GM23248 (cell line): ENCODE data around the gene RNASE7. TPM values are rescaled to one million over a fixed set of nuclear protein-coding genes. Genes with fewer than 3 reads are reported as not detected.

ENCODE experiments used
- DNase-seq: peaks from one replicate; pipeline ENCODE4 v3.0.0-alpha.2; 2015
- H2AFZ ChIP-seq: fragments of 200-600 bp; sonication (generic); 2 replicates; pipeline ENCODE4 v1.6.1; 2016; ENCODE audit warnings: antibody characterized with exemption
- H3F3A ChIP-seq: fragments of 200-600 bp; sonication (generic); 2 replicates; pipeline ENCODE4 v1.6.1; 2016; ENCODE audit warnings: mild to moderate bottlenecking, antibody characterized with exemption, mixed run types; ENCODE audit not compliant: insufficient read depth
- H3K27ac ChIP-seq: fragments of 200-600 bp; sonication (generic); 2 replicates; pipeline ENCODE4 v1.5.1; 2016; ENCODE audit warnings: mild to moderate bottlenecking
- H3K27me3 ChIP-seq: fragments of 200-600 bp; sonication (generic); replicated peaks from 2 replicates; pipeline ENCODE4 v1.6.1; 2016; ENCODE audit warnings: mild to moderate bottlenecking; ENCODE audit not compliant: insufficient read depth
- H3K36me3 ChIP-seq: fragments of 200-600 bp; sonication (generic); 2 replicates; pipeline ENCODE4 v1.6.1; 2016; ENCODE audit warnings: low read depth, mild to moderate bottlenecking
- H3K4me1 ChIP-seq: fragments of 200-600 bp; sonication (generic); 2 replicates; pipeline ENCODE4 v1.6.1; 2016; ENCODE audit warnings: mild to moderate bottlenecking; ENCODE audit not compliant: insufficient read depth
- H3K4me2 ChIP-seq: fragments of 200-600 bp; sonication (generic); one replicate; pipeline ENCODE4 v1.6.1; 2016; ENCODE audit warnings: mild to moderate bottlenecking; ENCODE audit not compliant: unreplicated experiment
- H3K4me3 ChIP-seq: fragments of 200-600 bp; sonication (generic); 2 replicates; pipeline ENCODE4 v1.5.1; 2016; ENCODE audit warnings: mild to moderate bottlenecking
- H3K79me2 ChIP-seq: fragments of 200-600 bp; sonication (generic); 2 replicates; pipeline ENCODE4 v1.6.1; 2016; ENCODE audit warnings: mild to moderate bottlenecking; ENCODE audit not compliant: insufficient read depth
- H3K9ac ChIP-seq: fragments of 200-600 bp; sonication (generic); 2 replicates; pipeline ENCODE4 v1.6.1; 2016; ENCODE audit warnings: mild to moderate bottlenecking
- H3K9me2 ChIP-seq: fragments of 200-600 bp; sonication (generic); 2 replicates; pipeline ENCODE4 v1.6.1; 2016; ENCODE audit warnings: mixed run types, mild to moderate bottlenecking, moderate library complexity; ENCODE audit not compliant: insufficient read depth
- H3K9me3 ChIP-seq: fragments of 200-600 bp; sonication (generic); one replicate; pipeline ENCODE4 v1.6.1; 2017; ENCODE audit warnings: low read depth
- H4K20me1 ChIP-seq: fragments of 200-600 bp; sonication (generic); 2 replicates; pipeline ENCODE4 v1.6.0; 2016; ENCODE audit not compliant: insufficient read depth
- EZH2 ChIP-seq: fragments of 200-600 bp; sonication (generic); IDR thresholded peaks from 2 replicates; pipeline ENCODE4 v1.6.1; 2018; ENCODE audit warnings: antibody characterized with exemption, mild to moderate bottlenecking; ENCODE audit not compliant: insufficient read depth, poor library complexity, severe bottlenecking
- EZH2phosphoT487 ChIP-seq: fragments of 200-600 bp; sonication (generic); IDR thresholded peaks from 2 replicates; pipeline ENCODE4 v1.6.1; 2018; ENCODE audit warnings: antibody characterized with exemption, moderate library complexity, mild to moderate bottlenecking, low read depth; ENCODE audit not compliant: insufficient read depth
- WGBS, 2 experiments: methylation state at CpG; one replicate each; pipeline ENCODE4 v1.1.6; 2015 to 2017; ENCODE audit warnings: low lambda C conversion rate in 2 of 2, low coverage in 1 of 2; ENCODE audit errors: missing lambda C conversion rate in 2 of 2; 5-methylcytosine and 5-hydroxymethylcytosine counted together
- in situ Hi-C: fragments of 300-500 bp; cut with MboI; formaldehyde crosslinking; loops from 2 replicates; pipeline ENCODE4 v1.15.0; 2020
- polyA plus RNA-seq: library from polyadenylated mRNA; unstranded; fragments of >200 nt; fragmentation: Nextera tagmentation; extraction: Ambion mirVana; gene quantifications from 2 replicates; pipeline ENCODE4 v1.2.1, GENCODE V29; 2016
- total RNA-seq: library from RNA; depleted of rRNA; stranded (reverse); fragments of >200 nt; shearing (Covaris generic); gene quantifications from 2 replicates; pipeline ENCODE4 v1.2.3, GENCODE V29; 2014

The RNASE7 gene
- total and polyA plus RNA-seq, 2 experiments from 2014 or later: not detected

DNA sequence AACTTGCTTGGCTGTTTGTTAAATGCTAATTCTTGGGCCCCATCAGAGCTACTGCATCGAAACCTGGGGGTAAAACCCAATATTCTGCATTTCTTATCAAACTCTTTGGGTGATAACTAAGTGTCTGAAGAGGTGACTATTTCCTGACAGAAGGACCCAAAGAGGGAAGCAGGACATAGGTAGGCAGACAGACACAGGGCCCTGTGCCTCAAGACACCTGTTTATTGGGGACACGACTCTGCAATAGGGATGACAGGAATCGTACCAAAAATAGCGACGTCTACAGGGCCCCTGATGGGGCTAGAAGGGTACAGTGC, 47.7 kb downstream of the RNASE7 start:
- Histone ChIP-seq H3K27me3 (no peaks in the 10 kb centered on the region), H3K9me3 (no peaks in the 10 kb centered on the region), H3K27ac (no peak overlapping the region), H3F3A (peaks cover 48% of the 10 kb centered on the region), H3K4me3 (no peak overlapping the region), H3K36me3 (peaks cover 15% of the 10 kb centered on the region; the same call in 1 of the 2 replicates), H3K9me2 (no peaks in the 10 kb centered on the region), H3K9ac (no peak overlapping the region), H3K79me2 (no peaks in the 10 kb centered on the region), H3K4me1 (peaks cover 26% of the 10 kb centered on the region), H2AFZ (no peak overlapping the region), H3K4me2 (no peak overlapping the region), H4K20me1 (no peaks in the 10 kb centered on the region)
- no peak for DNase-seq
- 96% methylated on average over 5 of the region's 5 CpGs for WGBS, 2 experiments
- in situ Hi-C loops: loop anchor here (10.0 kb wide), 1 partner anchor 75 kb away; no protein-coding TSS in a partner anchor
- TF ChIP-seq EZH2phosphoT487 (no peak), EZH2 (no peak)

DNA sequence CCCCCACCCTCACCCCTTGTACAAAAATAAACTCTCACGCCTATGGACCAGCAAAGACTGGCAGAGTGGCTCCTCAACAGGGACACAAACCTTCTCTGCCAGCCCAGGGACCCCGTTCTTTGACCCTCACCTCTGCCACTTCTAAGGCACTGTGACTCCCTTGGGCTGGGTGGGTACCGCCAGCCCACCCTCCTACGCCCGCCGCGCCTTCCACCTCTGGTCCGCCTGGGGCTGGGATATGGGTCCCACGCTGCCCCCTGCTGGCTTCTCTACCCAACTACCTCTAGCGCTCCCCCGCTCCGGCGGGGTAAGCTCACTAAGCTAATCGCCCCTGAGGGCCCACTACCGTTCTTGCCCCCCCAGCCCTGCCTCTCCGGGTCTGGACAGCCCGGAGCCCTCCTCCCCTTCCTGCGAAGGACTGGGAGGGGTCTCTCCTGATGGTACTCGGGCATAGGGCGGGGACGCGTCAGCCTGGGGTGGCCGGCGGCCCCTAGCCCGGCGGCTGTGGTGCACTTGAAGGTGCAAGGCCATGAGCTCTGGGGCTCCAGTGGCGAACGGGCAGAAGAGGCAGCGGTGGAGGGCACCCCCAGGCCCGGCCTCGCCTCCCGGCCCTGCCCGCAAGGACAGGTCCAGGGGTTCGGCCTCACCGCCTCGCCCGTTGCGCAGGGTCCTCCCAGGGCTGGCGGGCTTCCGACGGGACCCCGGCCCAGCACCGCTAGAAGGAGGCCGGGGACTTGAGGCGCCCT, 48.2 kb downstream of the RNASE7 start:
- 94% methylated on average over 33 to 45 of the region's 45 CpGs for WGBS, 2 experiments
- TF ChIP-seq EZH2phosphoT487: no peak
- TF ChIP-seq EZH2: no peak
- H3K4me1 ChIP-seq: peaks cover 21% of the 10 kb centered on the region
- in situ Hi-C loops: loop anchor here (10.0 kb wide), 1 partner anchor 76 kb away; no protein-coding TSS in a partner anchor
- no peak overlapping the region for H3K27ac ChIP-seq
- no peak overlapping the region for H2AFZ ChIP-seq
- no peaks in the 10 kb centered on the region for H3K9me2 ChIP-seq
- H3K79me2 ChIP-seq: no peaks in the 10 kb centered on the region
- peaks cover 49% of the 10 kb centered on the region for H3F3A ChIP-seq
- H3K4me2 ChIP-seq: no peak overlapping the region
- H3K4me3 ChIP-seq: no peak overlapping the region
- H3K9ac ChIP-seq: no peak overlapping the region
- H3K27me3 ChIP-seq: no peaks in the 10 kb centered on the region
- H3K36me3 ChIP-seq: peaks cover 13% of the 10 kb centered on the region; the same call in 1 of the 2 replicates
- DNase-seq: no peak
- no peaks in the 10 kb centered on the region for H3K9me3 ChIP-seq
- no peaks in the 10 kb centered on the region for H4K20me1 ChIP-seq

DNA sequence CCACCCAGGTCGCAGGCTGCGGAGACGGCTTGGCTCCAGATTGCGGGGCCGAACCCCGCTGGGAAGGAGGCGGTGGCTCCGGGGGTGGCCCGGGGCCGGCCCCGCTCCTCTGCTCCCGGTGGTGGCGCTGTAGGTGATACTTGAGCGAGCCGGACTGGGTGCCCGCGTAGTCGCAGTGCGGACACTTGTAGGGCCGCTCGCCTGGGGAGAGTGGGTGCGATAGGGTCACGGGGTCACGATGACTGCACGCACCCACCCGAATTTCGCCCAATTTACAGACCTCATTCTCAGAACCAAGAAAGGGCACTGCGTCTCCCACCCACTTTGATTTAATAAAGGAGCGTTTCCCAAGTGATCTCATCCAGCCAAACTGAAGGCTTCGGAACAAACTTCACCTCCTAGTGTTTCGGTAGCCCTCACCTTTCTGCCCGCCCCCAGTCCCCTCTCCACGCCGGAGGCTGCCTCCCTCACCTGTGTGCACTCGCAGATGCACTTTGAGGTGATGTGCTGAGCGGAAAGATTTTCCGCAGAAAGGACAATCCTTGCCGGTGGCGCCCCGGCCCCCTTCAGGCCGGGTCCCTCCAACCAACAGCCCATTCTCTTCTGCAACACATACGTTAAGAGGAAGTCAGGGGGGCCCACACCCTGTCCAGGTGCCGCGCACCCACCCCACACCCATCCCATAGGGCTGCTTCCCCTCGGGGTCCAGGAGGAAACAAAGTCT, 48.9 kb downstream of the RNASE7 start:
- Histone ChIP-seq H3K4me3 (no peak overlapping the region), H3K4me2 (no peak overlapping the region), H3F3A (peaks cover 46% of the 10 kb centered on the region), H4K20me1 (no peaks in the 10 kb centered on the region), H3K9me2 (no peaks in the 10 kb centered on the region), H3K9me3 (no peaks in the 10 kb centered on the region), H3K9ac (no peak overlapping the region), H3K36me3 (peaks cover 6% of the 10 kb centered on the region; the same call in 1 of the 2 replicates), H2AFZ (no peak overlapping the region), H3K79me2 (no peaks in the 10 kb centered on the region), H3K4me1 (peaks cover 18% of the 10 kb centered on the region), H3K27me3 (no peaks in the 10 kb centered on the region), H3K27ac (no peak overlapping the region)
- 91% methylated on average over 32 to 45 of the region's 45 CpGs for WGBS, 2 experiments
- no peak for DNase-seq
- in situ Hi-C loops: loop anchor here (10.0 kb wide), 1 partner anchor 76 kb away; no protein-coding TSS in a partner anchor
- TF ChIP-seq EZH2phosphoT487 (no peak), EZH2 (no peak)

DNA sequence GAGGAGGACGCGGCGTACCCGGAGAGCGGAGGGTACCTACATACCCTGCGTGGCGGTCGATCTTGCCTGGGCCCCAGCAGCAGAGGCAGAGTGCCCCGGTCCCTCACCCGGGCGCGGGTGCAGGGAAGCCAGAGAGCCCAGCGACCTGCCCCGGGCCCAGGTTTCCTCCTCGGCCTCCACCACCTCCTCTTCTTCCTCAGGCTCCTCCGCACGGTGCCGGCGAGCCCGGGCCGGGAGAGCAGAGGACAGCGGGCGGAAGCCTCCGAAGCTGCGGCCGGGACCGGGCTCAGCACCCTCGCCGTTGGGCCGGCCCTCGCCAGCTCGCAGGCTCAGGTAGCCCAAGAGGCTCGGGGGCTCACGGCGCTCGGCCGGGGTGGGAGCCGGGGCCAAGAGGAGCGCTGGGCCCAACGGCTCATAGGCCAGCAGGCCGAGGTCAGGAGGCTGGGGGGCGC, 49.7 kb downstream of the RNASE7 start:
- no peaks in the 10 kb centered on the region for H3K9me2 ChIP-seq
- no peaks in the 10 kb centered on the region for H3K36me3 ChIP-seq
- no peak overlapping the region for H3K9ac ChIP-seq
- H3K4me3 ChIP-seq: no peak overlapping the region
- no peaks in the 10 kb centered on the region for H3K9me3 ChIP-seq
- H3K27ac ChIP-seq: no peak overlapping the region
- WGBS, 2 experiments: 94 to 95% methylated on average over 28 to 42 of the region's 42 CpGs
- no peak for TF ChIP-seq EZH2phosphoT487
- no peak for TF ChIP-seq EZH2
- peaks cover 19% of the 10 kb centered on the region for H3K4me1 ChIP-seq
- H2AFZ ChIP-seq: no peak overlapping the region
- H3F3A ChIP-seq: peaks cover 46% of the 10 kb centered on the region
- H3K4me2 ChIP-seq: no peak overlapping the region
- H3K79me2 ChIP-seq: no peaks in the 10 kb centered on the region
- in situ Hi-C loops: loop anchor here (10.0 kb wide), 1 partner anchor 77 kb away; no protein-coding TSS in a partner anchor
- H3K27me3 ChIP-seq: no peaks in the 10 kb centered on the region
- H4K20me1 ChIP-seq: no peaks in the 10 kb centered on the region
- no peak for DNase-seq
